AG04449 (cell line): ENCODE data around the gene TMEM223.

ENCODE experiments used
- CTCF ChIA-PET: fragments of 350-600 bp; formaldehyde crosslinking; extraction: SDS; loops from one replicate; lab custom pipeline; 2021; ENCODE audit warnings: antibody characterized with exemption; lab: Yijun Ruan, JAX
- POLR2A ChIA-PET: fragments of 400-600, 350-600 bp; formaldehyde crosslinking; extraction: SDS; loops from one replicate; lab custom pipeline; 2020; ENCODE audit warnings: antibody characterized with exemption, inconsistent platforms; lab: Yijun Ruan, JAX
- DNase-seq: peaks from one replicate; pipeline ENCODE4 v3.0.0-alpha.2; 2010; ENCODE audit warnings: low read depth, low spot score
- H3K4me3 ChIP-seq: 2 replicates; pipeline ENCODE4 v1.5.1; 2011; ENCODE audit warnings: low read depth, mild to moderate bottlenecking, control low read depth, low read length
- CTCF ChIP-seq: IDR thresholded peaks from one replicate; pipeline ENCODE4 v1.5.1; 2011; ENCODE audit warnings: mild to moderate bottlenecking, moderate library complexity, low read length, control low read depth, inconsistent platforms; ENCODE audit not compliant: insufficient read depth; ENCODE audit errors: missing control alignments

TMEM223 gene

DNA sequence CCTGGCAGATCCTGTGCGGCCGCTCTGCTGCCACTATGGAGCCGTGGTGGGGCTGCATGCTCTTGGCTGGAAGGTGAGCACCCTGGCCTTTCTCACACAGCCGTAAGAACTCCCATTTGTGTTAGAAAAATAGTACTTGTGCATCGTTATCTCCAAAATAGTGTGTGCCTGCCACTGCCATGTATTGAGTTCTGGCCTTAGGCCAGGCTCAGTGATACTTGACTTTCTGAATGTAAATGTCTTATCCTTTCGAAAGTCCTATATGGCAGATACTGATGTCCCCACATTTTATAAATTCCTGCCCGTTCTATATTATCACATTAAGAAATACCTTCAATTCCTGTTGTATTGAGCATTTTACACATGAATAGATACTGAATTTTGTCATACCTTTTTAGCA lies 9.1 kb downstream of the TMEM223 start:
- H3K4me3 ChIP-seq: no peak overlapping the region
- POLR2A ChIA-PET: no interaction called here
- TF ChIP-seq CTCF: no peak
- DNase-seq: no peak
- CTCF ChIA-PET: no interaction called here

DNA sequence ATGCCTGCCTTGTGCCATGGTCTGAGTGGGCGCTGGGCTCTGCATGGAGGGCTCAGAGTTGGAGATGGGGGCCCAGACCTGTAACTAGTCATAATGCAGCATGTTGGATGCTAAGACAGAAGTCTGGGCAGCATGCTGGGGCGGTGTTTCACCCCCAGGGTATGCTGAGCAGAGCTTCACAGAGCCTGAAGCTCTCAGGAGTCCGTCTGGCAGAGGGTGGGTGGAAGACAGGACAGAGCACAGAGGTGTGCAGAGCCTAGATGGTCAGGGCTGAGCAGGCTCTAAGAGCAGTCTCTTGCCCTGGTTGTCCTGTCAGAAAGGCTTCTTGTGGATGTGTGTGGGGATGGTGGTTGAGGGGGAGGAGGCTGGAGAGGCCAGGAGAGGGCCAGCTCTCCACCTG lies 13.4 kb downstream of the TMEM223 start:
- ChIA-PET POLR2A (no interaction called here), CTCF (interaction anchor here (13.3 kb wide), 1 partner anchor 8 kb away, joined by 189 read pairs; the partner anchor contains the start of gene TMEM179B)
- H3K4me3 ChIP-seq: no peak overlapping the region
- no peak for DNase-seq
- TF ChIP-seq CTCF: no peak

DNA sequence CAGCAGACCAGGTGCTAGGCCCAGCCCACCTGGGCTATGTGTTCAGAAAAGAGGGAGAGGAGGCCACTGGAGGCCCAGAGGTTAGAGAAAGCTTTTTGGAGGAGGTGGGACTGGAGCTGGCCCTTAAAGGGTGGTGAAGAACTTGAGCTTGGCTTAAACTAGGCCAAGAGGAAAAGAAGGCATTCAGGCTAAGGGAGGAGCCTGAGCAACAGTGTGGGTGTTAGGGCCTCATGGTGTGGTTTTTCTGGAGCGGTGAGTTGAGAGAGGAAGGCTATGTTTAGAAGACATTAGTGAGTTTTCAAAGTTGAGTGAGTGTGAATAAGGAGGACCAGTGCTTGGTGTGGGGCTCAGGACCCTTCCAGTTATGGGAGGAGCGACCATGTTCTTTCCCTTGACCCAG lies 14.4 kb downstream of the TMEM223 start:
- H3K4me3 ChIP-seq: no peak overlapping the region
- POLR2A ChIA-PET: interaction anchor here (1.2 kb wide), 1 partner anchor 9 kb away, joined by 4 read pairs; no protein-coding TSS in a partner anchor

GRCh38 chr11:62775646-62776045 lies 16.2 kb downstream of the TMEM223 start:
- TF ChIP-seq CTCF: no peak
- ChIA-PET CTCF (interaction anchor here (1.4 to 13.3 kb wide), 2 partner anchors 11 to 15 kb away, joined by 3 to 189 read pairs; partner anchors contain the start of gene TMEM179B), POLR2A (interaction anchor here (1.9 kb wide), 1 partner anchor 65 kb away, joined by 6 read pairs; no protein-coding TSS in a partner anchor)
- no peak for DNase-seq
- H3K4me3 ChIP-seq: no peak overlapping the region

More for the DNA sequence above, 14.4 kb downstream of the TMEM223 start:
- DNase-seq: no peak
- no peak for TF ChIP-seq CTCF
- CTCF ChIA-PET: interaction anchor here (13.3 kb wide), 1 partner anchor 9 kb away, joined by 189 read pairs; the partner anchor contains the start of gene TMEM179B

DNA sequence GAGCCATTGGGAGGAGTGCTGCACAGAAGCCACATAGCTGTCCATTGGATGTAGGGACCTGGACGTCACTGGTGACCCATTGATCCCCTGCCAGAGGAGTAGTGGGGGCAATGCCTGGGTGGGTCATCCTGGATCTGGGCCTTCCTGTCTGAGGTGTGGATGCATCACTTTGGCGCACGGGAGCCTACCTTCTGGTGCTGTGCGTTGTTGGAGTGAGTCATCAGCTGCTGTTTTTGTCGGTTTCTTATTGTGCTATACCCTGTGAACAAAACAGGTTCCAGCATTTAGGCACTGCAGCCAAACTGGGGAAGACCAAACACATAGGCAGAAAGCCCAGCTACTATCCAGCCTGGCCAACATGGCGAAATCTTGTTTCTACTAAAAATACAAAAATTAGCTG lies 17.4 kb downstream of the TMEM223 start:
- H3K4me3 ChIP-seq: no peak overlapping the region
- POLR2A ChIA-PET: interaction anchor here (0.7 to 1.9 kb wide), 2 partner anchors 12 to 67 kb away, joined by 4 to 6 read pairs; no protein-coding TSS in a partner anchor
- no peak for TF ChIP-seq CTCF
- no peak for DNase-seq
- CTCF ChIA-PET: interaction anchor here (13.3 kb wide), 1 partner anchor 12 kb away, joined by 189 read pairs; the partner anchor contains the start of gene TMEM179B

DNA sequence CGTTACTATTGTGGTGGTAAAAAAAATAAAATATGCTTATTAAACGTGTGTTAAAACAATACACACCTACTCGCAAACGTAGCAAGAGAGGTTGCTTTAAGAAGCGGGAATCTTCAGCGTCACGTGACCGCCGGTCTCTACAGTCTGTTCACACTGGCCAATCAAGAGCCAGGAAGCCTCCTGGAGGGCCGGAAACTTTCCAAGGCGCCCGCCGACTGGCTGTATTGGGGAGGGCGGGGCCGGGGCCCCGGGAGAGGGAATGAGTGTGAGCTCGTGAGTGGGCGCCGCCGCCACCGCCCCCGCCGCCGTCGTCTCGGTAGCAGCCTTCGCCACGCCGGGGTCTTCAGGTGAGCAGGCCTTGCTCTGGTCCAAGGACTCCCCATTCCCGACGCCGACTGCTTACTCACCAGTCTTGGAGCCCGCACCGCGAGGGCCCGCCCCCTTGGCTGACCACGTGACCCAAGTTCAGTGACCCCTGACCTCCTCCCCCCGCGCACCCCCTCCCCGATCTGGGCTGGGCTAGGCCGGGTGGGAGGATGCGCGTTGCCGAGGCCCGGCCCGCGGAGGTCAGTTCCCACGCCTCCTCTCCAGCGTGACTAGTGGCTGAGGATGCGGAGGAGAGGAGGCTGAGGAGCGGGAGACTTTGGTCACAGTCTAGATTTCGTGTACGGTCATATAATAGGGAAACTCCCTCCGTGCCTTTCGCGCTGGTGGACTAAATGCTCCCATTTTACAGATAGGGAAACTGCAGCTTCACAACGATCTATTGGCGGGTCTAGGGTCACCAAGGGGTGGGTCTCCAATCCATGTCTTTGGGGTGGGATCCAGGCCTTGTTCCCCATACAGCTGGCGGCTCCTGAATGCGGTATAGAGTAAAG lies 20.4 kb downstream of the TMEM223 start, which contains the start of gene TAF6L:
Gene TAF6L (plus strand): TSS at position 253 of the 878 bp plus-strand sequence. CDS start 4,388 bp downstream, outside the sequence.
- DNase-seq: peak; percentile 71
- CTCF ChIA-PET: interaction anchor here (0.8 to 13.3 kb wide), 6 partner anchors 9 to 77 kb away, joined by 3 to 189 read pairs (median 4); partner anchors contain the start of genes POLR2G, STX5, TMEM179B and ZBTB3
- POLR2A ChIA-PET: interaction anchor here (0.6 to 2.6 kb wide), 11 partner anchors 10 to 180 kb away, joined by 3 to 16 read pairs (median 4); partner anchors contain the start of genes C11orf98, CSKMT, HNRNPUL2 and POLR2G
- TF ChIP-seq CTCF: no peak
- H3K4me3 ChIP-seq: peak within 1 kb of the TSS; percentile 86
